C4-2B (cell line): ENCODE measurements around the gene FLNC.

Experiments
- CTCF ChIP-seq: fragments of 450-650 bp; conservative IDR thresholded peaks from 2 replicates; pipeline ENCODE4 v1.5.1; 2017; ENCODE audit warnings: mild to moderate bottlenecking
- ZFX ChIP-seq: fragments of 450-650 bp; IDR thresholded peaks from 2 replicates; pipeline ENCODE4 v1.6.1; 2017

GRCh38 chr7:128842674-128843641, 12.8 kb downstream of the FLNC start:
- TF ChIP-seq CTCF (no peak), ZFX (no peak)
